ENCODE results near the gene HMGB2.

GRCh38 chr4:173314715-173315114 is 19.4 kb downstream of the HMGB2 start:
- TF ChIP-seq EZH2 (IDR thresholded peaks at IDR 0.05; ENCODE audit: borderline replicate concordance, low read depth, low read length, severe bottlenecking) = no peak
- TF ChIP-seq POLR2AphosphoS5 (IDR thresholded peaks at IDR 0.05; ENCODE audit: insufficient read depth, low read depth, low read length) = no peak
- no peak for TF ChIP-seq CTCF (IDR thresholded peaks at IDR 0.05; ENCODE audit: extremely low read depth in 1 of 2, insufficient read depth in 1 of 2, low read depth in 1 of 2, low read length in 2 of 2)
- TF ChIP-seq POLR2A (IDR thresholded peaks at IDR 0.05; ENCODE audit: low read depth, low read length) = no peak
- no peak for TF ChIP-seq JUN (IDR thresholded peaks at IDR 0.05; ENCODE audit: borderline replicate concordance, insufficient read depth, insufficient read length, low read depth)

Data from endothelial cell of umbilical vein (primary cell).